DMS79 treated with DMSO at 0.1 percent for 48 hours (cell line): ENCODE measurements around the gene EPB41.
"Not testable (repeated sequence)": the region's sequence is repeated elsewhere in the genome, so short reads cannot be mapped to it uniquely, and the experiment has no call there.

Experiments used
- DNase-seq: peaks from one replicate; lab custom pipeline; 2025; lab: John Stamatoyannopoulos, UW

Gene EPB41

DNA sequence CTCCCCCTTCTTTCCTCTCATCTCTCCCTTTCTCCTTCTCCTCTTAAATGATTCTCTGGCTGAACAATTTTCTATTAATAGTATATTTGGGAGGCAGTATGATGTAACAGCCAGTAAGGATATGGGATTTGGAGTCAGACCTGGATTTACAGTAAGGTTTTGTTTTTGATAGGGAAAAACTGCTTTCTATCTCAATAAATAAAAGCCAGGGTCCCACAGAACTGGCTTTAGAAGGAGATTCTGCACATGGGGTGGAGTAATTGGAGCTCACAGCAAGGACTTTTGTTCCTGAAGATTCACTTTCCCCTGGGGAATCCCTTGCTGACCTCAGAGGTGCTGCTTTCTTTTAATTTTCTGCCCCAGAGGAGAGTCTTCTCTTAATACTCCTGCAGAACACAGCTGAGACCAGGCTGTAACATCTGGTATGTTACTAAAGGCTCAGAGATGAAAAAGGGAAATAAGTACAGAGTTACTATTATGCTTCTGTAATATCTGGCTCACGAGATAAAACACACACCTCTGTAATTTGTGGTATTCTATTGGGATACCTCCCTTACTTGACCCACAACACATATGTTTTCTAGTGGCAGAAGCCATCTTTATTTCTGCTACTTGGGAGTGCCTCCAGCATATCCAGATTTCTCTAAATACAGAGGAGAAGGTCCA is 13.4 kb downstream of the EPB41 start:
- no peak for DNase-seq

DNA sequence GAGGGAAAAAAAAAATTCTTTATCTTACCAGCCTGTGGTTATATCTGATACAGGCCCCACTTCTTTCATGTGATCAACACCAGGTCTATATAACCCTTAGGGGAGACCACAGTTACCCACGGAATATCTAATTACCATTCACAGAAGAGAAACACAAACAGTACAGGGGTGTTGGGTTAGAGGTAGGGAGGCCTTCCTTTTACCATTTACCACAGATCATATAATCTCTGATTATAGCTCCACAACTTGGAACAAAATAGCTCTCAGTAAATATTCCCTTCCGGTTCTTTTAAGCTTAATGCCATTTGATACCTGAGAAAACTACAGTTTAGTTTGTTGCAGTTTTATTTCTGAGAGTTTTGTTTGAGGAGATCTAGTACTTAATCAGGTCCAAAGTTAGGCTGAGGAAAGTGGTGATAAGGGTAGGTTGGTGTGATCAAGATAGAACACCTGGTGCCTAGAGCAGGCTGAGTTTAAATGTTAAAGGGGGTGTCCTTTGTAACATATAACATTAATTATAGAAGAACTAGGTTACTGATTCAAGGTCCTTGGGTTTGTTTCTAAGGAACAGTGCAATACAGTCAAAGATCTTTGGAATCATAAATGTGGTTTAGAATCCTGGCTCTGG is 14.1 kb downstream of the EPB41 start:
- peak; percentile 54 for DNase-seq

DNA sequence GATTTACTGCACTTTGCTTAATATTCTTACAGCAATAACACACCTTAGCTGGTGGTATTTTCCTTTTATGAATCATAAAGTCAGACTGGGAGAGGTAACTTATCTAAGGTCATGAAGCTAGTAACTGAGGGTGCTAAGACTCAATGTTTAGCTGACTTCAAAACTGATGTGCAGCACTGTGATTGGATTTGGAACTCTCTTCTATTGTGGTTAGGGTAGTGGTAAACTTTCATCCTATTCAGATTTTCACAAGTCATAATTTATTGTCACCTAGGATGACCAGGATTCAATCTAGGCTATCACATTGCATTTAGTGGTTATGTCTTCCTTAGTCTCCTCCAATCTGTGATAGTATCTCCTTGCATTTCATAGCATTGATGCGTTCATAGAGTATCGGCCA is 18.9 kb downstream of the EPB41 start:
- no peak for DNase-seq

DNA sequence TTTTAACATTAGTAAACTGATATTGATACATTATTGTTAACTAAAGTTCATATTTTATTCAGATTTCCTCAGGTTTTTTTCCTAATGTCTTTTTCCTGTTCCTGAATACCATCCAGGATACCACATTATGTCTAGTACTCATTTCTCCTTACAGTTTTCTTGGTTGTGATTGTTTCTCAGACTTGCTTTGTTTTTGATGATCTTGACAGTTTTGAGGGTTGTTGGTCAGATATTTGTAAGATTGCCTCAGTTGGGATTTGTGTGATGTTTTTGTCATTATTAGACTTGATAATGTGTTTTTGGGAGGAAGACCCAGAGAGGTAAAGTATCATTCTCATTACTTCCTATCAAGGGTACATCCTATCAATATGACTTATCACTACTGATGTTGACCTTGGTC is 19.5 kb downstream of the EPB41 start:
- no peak for DNase-seq

DNA sequence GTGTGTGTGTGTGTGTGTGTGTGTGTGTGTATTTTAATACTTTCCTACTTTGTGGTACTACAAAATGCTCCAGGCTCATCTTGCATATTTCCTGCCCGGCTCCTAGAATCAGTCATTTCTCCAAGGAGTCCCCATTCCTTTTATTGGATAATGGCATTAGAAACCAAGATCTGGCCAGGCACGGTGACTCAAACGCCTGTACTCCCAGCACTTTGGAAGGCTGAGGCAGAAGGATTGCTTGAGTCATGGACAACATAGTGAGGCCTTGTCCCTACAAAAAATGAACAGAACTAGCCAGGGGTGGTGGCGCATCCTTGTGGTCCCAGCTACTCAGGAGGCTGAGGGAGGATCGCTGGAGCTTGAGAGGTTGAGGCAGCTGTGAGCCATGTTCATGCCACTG is 20.3 kb downstream of the EPB41 start:
- no peak for DNase-seq

DNA sequence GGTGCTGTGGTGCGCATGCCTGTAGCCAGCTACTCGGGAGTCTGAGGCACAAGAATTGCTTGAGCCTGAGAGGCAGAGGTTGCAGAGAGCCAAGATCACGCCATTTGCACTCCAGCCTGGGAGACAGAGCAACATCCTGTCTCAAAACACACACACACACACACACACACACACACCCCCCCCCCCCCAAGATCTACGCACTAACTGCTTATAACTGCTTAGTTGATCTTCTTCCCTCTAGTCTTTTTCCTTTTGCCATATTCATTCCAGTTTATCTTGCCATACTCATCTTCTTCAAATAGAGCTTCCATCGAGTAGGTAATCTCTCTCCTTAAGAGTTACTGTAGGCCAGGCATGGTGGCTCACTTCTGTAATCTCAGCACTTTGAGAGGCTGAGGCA is 20.9 kb downstream of the EPB41 start:
- DNase-seq: no peak

DNA sequence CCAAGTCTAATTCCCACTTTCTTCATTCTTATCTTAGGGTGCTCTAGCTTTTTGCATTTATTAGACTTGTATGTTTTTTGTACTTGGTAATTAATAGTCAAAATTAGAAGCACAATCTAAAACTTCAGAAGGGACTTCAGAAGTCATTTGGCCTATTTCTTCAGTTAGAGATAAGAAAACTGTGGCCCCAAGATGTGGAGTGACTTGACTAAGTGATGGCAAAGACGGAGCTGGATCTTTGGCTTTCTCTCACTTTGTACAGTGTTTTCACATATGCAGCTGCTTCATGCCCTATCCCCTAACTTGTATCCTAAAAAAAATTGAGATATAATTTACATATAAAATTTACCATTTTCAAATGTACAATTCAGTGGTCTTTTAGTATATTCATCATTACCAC is 21.7 kb downstream of the EPB41 start:
- no peak for DNase-seq

DNA sequence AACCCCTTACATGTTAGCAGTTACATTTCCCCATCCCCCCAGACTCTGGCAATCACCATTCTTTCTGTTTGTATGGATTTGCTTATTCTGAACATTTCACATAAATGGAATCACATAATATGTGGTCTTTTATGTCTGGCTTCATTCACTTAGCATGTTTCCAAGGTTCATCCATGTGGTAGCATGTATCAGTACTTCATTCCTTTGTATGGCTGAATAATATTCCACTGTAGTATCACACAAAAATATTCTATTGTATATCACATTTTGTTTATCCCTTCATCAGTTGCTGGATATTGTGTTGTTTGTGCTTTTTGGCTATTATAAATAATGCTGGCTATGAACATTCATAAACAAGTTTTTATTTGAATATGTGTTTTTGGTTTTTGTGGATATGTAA is 22.2 kb downstream of the EPB41 start:
- DNase-seq: no peak

DNA sequence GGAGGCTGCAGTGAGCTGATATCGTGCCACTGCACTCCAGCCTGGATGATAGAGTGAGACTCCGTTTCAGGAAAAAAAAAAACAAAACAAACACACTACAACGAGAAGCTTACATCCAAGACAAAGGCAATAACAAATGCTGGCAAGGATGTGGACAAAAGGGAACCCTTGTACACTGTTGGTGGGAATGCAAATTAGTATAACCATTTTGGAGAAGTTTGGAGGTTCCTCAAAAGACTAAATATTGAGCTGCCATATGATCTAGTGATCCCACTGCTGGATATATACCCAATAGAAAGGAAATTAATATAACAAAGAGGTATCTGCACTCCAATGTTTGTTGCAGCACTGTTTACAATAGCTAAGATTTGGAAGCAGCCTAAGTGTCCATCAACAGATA is 29.2 kb downstream of the EPB41 start:
- not testable (repeated sequence) for DNase-seq

DNA sequence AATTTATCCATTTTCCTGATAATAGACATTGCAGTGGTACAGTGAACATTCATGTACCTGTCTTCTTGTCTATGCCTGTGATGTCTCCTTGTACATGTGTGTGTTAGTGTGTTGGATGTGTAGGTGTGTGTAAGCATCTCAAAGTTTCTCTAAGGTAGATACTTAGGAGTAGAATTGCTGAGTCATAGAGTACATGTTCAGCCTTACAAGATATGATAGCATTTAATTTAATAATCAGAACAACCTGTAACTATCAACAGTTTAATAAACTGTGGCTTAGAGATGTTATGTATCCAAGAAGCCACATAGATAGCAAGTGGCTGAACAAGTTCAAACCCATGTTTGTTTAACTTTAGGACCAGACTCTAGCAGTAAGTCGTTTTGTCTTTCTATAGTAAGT is 35.6 kb downstream of the EPB41 start:
- DNase-seq: no peak

DNA sequence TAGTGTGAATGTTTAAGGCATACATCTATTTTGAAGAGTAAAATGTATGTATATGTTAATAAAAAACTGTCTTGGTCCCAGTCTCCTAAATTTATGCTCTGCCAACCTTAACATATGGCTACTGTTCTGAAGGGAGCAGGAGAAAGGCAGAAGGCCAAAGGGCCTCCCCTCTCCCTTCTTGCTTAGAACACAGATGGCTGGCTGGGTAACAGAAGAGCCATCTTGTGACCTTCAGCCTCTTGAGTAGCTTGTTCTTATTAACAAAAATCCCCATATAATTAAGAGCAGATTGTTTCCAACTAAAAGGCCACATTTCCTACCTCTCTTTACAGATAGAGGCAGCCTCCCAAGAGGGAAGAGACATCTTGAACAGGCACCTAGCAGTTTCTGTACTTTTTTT is 36.1 kb downstream of the EPB41 start:
- no peak for DNase-seq

DNA sequence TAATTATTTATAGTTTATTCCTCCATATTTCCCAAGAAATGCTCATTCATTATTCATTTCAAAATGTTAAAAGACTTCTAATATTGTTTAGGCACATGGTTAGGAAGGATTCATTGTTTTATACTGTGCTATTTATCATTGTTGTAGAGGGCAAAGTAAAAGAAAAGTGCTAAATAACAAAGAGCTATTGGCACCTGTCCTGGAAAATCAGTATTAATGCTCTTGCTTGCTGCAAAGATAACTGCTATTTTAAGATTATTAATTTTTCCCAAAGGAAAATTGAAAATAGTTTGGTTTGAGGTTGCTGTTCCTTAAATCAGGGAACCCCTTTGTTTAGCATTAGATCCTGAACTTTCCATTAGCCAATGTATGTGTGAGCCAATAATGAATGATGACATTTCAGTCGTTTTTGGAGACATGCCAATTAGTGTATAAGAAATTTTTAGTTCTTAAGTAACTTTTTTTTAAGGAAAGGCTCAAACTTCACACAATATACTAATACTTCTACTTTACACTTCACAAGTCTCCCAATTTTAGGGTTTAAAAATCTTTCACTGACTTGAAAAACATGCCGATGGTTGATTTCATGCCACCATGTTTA is 39.9 kb downstream of the EPB41 start:
- no peak for DNase-seq

DNA sequence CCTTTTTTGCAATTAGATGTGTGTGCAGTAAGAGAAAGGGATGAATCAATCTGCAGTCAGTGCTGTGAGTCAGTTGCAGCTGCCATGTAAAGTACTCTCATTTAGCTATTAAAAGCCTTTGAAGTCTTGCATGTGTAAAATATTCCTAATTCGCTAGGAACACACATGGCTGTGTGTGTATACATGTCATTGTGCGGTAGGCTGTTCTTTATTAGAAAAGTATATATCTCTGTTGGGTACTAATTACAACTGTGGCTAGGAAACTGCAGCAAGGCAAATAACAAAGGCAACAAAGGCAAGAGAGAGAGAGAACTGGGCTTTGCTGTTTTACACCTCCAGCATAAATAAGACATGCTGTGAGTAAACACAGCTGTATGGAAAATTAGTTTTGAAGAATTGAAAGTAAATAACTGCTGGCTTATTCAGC is 41.7 kb downstream of the EPB41 start:
- DNase-seq: peak; percentile 71

DNA sequence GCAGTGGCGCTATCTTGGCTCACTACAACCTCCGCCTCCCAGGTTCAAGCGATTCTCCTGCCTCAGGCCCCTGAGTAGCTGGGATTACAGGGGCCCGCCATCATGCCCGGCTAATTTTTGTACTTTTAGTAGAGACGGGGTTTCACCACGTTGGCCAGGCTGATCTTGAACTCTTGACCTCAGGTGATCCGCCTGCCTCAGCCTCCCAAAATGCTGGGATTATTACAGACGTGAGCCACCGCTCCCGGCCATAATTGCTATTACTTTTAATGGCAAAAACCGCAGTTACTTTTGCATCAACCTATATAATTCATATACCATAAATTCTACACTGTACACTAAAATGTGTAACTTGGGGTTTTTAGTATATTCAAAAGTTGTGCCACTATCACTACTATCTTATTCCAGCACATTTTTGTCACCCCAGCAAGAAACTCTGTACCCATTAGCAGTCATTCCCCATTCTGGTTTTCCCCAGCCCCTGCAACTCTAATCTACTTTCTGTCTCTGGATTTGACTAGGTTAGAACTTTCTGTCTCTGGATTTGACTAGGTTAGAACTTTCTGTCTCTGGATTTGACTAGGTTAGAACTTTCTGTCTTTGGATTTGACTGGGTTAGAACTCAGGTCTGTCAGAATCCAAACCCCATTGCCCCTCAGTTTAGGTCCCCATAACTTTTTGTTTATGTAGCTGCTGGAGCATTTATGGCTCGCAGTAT is 47.9 kb downstream of the EPB41 start:
- DNase-seq: not testable (repeated sequence)

DNA sequence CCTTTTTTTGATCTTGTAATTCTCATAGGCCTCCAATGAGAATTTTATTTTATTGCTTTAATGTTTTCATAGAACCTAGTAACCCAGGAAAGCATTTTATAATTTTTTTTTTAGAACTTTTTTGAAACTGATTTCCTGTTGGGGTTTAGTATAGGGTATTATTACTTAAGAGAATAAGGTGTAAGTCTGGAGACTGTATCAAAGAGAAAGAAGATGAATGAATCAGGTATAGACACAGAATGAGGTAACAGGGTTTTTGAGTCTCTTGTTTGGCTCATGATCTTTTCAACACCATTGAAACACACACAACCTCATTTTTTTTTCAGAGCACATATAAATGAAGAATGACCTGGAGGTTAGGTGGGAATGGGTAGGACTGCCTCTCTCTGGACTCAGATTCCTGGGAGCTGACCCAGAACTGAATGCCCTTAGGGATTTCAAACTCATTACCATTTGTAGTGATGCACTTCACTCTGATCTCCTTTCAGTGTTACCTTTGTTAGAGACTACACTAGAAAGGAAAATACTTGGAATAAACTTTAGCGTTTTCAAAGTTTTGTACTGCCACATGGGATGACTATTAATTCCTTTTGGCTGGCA is 51.0 kb downstream of the EPB41 start:
- DNase-seq: no peak

DNA sequence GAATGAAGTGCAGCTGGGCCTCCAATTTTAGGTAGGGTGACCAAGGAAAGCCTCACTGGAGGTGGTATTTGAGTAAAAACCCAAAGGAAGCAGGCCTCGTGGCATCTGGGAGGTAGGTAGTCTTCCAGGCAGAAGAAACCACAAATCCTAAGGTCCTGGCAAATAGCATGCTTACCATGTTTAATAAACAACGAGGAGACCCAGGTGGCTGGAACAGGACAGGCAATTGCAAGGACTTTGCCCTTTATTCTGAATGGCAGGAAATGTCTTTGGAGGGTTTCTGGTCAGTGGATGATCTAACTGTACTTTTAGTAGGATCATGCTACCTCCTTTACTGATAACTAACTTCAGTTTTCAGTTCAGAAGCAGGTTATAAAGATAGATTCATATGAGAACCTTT is 52.2 kb downstream of the EPB41 start:
- no peak for DNase-seq

DNA sequence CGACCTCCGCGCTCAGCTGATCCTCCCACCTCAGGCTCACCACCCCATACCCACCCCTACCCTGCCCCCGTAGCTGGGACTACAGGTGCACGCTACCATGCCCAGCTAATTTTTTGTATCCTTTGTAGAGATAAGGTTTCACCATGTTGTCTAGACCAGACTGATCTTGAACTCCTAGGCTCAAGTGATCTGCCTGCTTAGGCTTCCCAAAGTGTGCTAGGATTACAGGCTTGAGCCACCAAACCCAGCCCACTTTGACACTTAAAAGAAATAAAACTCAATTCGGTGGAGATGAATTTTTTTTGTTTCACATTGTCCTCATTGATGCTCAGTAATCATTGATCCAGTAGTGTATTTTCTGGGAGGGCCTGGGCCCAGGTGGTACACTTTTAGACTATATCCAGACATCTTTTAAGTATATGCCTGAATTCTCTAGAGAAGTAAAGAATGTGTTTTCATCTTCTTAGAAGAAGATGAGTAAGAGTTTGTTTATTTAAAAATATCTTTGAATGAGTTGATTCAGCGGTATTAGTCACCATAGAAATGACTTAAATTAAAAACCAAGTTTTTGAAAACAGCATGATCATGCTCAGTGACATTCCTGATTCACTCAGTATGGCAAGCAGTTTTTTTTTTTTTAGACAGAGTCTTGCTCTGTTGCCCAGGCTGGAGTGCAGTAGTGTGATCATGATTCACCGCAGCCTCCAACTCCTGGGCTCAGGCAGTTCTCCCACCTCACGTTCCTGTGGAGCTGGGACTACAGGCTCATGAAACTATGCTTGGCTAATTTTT is 57.8 kb downstream of the EPB41 start:
- DNase-seq: no peak

DNA sequence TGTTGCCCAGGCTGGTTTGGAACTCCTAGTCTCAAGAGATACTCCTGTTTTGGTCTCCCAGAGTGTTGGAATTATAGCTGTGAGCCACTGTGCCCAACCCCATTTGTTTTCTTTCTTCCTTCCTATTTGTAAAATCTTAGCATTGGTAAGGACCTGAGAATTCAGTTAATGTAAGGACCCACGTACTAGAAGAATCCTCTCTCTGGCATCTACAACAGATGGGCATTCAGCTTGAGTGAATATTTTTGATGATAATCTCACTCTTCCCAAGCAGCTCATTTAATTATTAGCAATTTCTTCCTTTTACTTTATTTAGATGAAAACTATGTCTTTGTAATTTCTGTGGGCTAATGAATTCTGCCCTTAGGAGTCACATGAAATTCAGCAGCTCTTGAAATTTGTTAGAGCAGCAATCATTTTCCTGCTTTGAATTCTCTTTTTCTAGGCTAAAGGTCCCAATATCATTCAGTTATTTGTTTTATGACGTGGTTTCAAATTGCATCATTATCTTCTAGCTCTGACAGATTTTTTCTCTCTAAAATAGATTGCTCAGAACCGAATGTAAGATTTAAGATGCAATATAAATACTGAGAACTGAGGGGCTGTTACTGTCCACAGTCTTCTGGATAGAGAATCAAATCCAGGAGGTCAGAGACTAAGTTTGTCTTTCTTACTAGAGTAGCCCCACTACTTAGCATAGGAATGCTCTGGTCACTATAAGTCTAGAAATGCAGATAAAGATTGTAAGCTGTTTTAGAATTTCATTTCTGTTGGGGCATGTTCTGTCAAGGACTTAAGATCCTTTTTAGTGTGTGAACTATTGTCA is 59.4 kb downstream of the EPB41 start:
- DNase-seq: no peak

DNA sequence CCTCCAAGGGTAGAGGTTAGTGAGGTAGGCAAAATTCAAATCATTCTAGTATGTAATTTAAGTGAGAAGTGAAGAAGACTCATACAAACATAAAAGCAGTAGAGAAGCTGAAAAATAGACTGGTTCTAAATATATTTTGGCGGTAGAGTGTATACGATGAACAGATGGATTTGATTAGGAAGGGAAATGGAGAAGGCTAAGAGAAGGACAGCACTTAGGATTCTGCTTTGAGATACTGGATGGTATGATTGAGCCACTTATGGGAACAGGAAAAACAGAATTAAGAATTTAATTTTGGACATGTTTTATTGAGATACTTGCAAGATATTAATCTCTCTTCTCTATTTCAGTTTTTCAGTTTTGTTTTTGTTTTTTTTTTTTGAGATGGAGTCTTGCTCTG is 60.1 kb downstream of the EPB41 start:
- no peak for DNase-seq

DNA sequence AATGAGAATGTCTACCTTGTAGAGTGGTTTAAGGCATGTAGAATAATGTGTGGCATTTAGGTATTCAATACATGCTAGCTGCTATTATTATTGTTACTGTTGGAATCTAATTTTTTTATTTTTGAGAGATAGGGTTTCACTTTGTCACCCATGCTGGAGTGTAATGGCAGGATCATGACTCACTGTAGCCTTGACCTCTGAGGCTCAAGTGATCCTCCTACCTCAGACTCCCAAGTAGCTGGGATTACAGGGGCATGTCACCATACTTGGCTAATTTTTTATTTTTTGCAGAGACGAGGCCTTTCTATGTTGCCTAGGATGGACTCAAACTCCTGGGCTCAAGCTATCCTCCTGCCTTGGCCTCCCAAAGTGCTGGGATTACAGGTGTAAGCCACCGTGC is 61.9 kb downstream of the EPB41 start:
- no peak for DNase-seq

DNA sequence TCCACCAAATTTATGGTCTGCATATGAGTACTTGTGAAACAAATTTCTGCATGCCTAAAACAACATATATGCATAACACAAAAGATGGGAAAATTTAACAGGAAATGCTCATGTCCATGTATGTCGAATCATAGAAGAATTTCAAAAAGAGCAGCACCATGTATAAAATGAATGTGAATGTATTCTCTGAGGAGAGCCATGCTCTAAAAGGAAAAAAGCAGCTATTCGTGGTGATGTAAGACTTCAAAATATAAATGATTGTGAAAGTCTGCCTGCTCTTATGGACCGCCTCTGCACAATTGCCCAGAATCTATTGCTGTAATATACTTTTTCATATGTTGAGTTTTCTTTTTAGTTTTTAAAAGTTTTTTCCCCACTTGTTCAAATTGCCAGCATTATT is 66.8 kb downstream of the EPB41 start:
- DNase-seq: no peak
